ENCODE measurements around the gene MICALL2.
A peak's percentile ranks its signal among the peaks of the same experiment; 100 is the strongest.

MICALL2 gene

GRCh38 chr7:1392556-1392955 is 66.7 kb downstream of the MICALL2 start:
- Mint-ChIP-seq H3K9me3 (peaks cover 33% of the 10 kb centered on the region), H3K27ac (no peak overlapping the region), H3K36me3 (ENCODE audit: low read depth) (no peaks in the 10 kb centered on the region), H3K4me3 (no peak overlapping the region), H3K4me1 (peaks cover 19% of the 10 kb centered on the region), H3K27me3 (ENCODE audit: low read depth, poor library complexity) (peaks cover 58% of the 10 kb centered on the region)
- no peak for DNase-seq
- TF ChIP-seq, protein P1, sequence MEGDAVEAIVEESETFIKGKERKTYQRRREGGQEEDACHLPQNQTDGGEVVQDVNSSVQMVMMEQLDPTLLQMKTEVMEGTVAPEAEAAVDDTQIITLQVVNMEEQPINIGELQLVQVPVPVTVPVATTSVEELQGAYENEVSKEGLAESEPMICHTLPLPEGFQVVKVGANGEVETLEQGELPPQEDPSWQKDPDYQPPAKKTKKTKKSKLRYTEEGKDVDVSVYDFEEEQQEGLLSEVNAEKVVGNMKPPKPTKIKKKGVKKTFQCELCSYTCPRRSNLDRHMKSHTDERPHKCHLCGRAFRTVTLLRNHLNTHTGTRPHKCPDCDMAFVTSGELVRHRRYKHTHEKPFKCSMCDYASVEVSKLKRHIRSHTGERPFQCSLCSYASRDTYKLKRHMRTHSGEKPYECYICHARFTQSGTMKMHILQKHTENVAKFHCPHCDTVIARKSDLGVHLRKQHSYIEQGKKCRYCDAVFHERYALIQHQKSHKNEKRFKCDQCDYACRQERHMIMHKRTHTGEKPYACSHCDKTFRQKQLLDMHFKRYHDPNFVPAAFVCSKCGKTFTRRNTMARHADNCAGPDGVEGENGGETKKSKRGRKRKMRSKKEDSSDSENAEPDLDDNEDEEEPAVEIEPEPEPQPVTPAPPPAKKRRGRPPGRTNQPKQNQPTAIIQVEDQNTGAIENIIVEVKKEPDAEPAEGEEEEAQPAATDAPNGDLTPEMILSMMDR (IDR thresholded peaks at IDR 0.05): no peak

GRCh38 chr7:1391449-1391848 is 67.8 kb downstream of the MICALL2 start:
- H3K27me3 Mint-ChIP-seq (ENCODE audit: low read depth, poor library complexity): peaks cover 52% of the 10 kb centered on the region
- H3K4me1 Mint-ChIP-seq: peaks cover 25% of the 10 kb centered on the region
- no peak overlapping the region for H3K27ac Mint-ChIP-seq
- TF ChIP-seq, protein P1 (IDR thresholded peaks at IDR 0.05): no peak
- no peak for DNase-seq
- H3K9me3 Mint-ChIP-seq: peaks cover 33% of the 10 kb centered on the region
- no peak overlapping the region for H3K4me3 Mint-ChIP-seq
- H3K36me3 Mint-ChIP-seq (ENCODE audit: low read depth): no peaks in the 10 kb centered on the region

DNA sequence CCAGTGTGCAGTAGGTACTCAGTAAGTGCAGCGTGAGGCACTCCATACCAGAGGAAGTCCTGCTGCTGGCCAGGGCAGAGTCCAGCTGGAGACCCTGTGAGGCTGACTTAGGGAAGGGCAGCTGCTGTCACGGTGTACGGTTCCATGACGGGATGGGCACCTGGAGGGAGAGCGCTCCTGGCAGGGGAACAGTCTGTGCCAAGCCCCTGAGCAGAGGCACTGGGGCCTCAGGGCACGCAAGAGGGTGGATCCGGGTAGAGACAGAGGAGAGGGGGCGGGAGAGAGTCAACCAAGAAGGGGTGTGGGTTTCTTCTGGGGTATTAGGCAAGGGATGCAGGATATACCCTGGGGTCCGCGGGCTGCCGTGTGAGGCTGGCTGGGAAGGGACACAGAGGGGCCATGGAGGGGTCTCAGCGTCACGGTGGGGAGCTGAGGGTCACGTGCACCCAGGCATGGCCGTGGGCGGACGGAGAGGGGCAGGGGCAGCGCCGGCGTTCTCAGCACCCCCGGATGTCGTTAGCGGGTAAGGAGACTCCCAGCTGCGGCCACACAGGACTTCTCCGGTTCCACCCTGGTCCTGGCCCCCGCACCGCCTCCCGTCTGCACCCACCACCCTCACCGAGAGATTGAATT is 70.5 kb downstream of the MICALL2 start:
- TF ChIP-seq, protein P1 (IDR thresholded peaks at IDR 0.05): no peak
- H3K4me1 Mint-ChIP-seq: peaks cover 35% of the 10 kb centered on the region
- H3K9me3 Mint-ChIP-seq: peaks cover 33% of the 10 kb centered on the region
- H3K4me3 Mint-ChIP-seq: peak overlapping the region; percentile 43
- peak overlapping the region; percentile 40 for H3K27ac Mint-ChIP-seq
- DNase-seq: no peak
- H3K27me3 Mint-ChIP-seq (ENCODE audit: low read depth, poor library complexity): peaks cover 56% of the 10 kb centered on the region
- H3K36me3 Mint-ChIP-seq (ENCODE audit: low read depth): no peaks in the 10 kb centered on the region

GRCh38 chr7:1388021-1388702 is 71.1 kb downstream of the MICALL2 start:
- H3K27ac Mint-ChIP-seq: peak overlapping the region; percentile 40
- H3K27me3 Mint-ChIP-seq (ENCODE audit: low read depth, poor library complexity): peaks cover 52% of the 10 kb centered on the region
- no peak for DNase-seq
- H3K4me3 Mint-ChIP-seq: no peak overlapping the region
- H3K36me3 Mint-ChIP-seq (ENCODE audit: low read depth): no peaks in the 10 kb centered on the region
- peaks cover 35% of the 10 kb centered on the region for H3K4me1 Mint-ChIP-seq
- peaks cover 28% of the 10 kb centered on the region for H3K9me3 Mint-ChIP-seq
- TF ChIP-seq, protein P1 (IDR thresholded peaks at IDR 0.05): no peak

GRCh38 chr7:1387261-1387660 is 72.0 kb downstream of the MICALL2 start:
- TF ChIP-seq, protein P1 (IDR thresholded peaks at IDR 0.05): no peak
- DNase-seq: no peak
- H3K4me1 Mint-ChIP-seq: peaks cover 35% of the 10 kb centered on the region
- H3K4me3 Mint-ChIP-seq: no peak overlapping the region
- no peaks in the 10 kb centered on the region for H3K36me3 Mint-ChIP-seq (ENCODE audit: low read depth)
- peaks cover 47% of the 10 kb centered on the region for H3K27me3 Mint-ChIP-seq (ENCODE audit: low read depth, poor library complexity)
- H3K9me3 Mint-ChIP-seq: peaks cover 21% of the 10 kb centered on the region
- H3K27ac Mint-ChIP-seq: no peak overlapping the region
